ENCODE results near the gene NR0B1.

GRCh38 chrX:30278365-30278764 is 30.8 kb downstream of the NR0B1 start:
- TF ChIP-seq EZH2 (IDR thresholded peaks at IDR 0.05; ENCODE audit: insufficient read depth, poor library complexity, severe bottlenecking): no peak
- no peak for TF ChIP-seq EZH2phosphoT487 (IDR thresholded peaks at IDR 0.05; ENCODE audit: insufficient read depth, low read depth)
